GM23338 (cell line): Measurements from ENCODE around the gene ARHGAP10. TPM values are rescaled to one million over a fixed set of nuclear protein-coding genes. Genes with fewer than 3 reads are reported as not detected.

Experiments used
- ATAC-seq: fragments of 200-7000 bp; cut with Tn5 transposase; 3 replicates; pipeline ENCODE4 v1.9.1; 2020
- DNase-seq: peaks from one replicate; pipeline ENCODE4 v3.0.0-alpha.2; 2015; ENCODE audit warnings: low spot score
- H2AFZ ChIP-seq: fragments of 200-600 bp; sonication (generic); 2 replicates; pipeline ENCODE4 v1.8.0; 2016; ENCODE audit warnings: antibody characterized with exemption, mild to moderate bottlenecking, moderate library complexity
- H3F3A ChIP-seq: fragments of 200-600 bp; sonication (generic); replicated peaks from 2 replicates; pipeline ENCODE4 v1.8.0; 2017; ENCODE audit warnings: antibody characterized with exemption, mixed run types, low read depth
- H3K27ac ChIP-seq: fragments of 200-600 bp; sonication (generic); 2 replicates; pipeline ENCODE4 v1.6.1; 2016; ENCODE audit warnings: low read depth
- H3K27me3 ChIP-seq: fragments of 200-600 bp; sonication (generic); 2 replicates; pipeline ENCODE4 v1.8.0; 2016; ENCODE audit warnings: mild to moderate bottlenecking, mixed run types, moderate library complexity; ENCODE audit not compliant: insufficient read depth
- H3K36me3 ChIP-seq: fragments of 200-600 bp; sonication (generic); 2 replicates; pipeline ENCODE4 v1.8.0; 2016; ENCODE audit warnings: mild to moderate bottlenecking; ENCODE audit not compliant: insufficient read depth
- H3K4me1 ChIP-seq: fragments of 200-600 bp; sonication (generic); 2 replicates; pipeline ENCODE4 v1.8.0; 2016; ENCODE audit warnings: mild to moderate bottlenecking, moderate library complexity; ENCODE audit not compliant: insufficient read depth
- H3K4me2 ChIP-seq: fragments of 200-600 bp; sonication (generic); 2 replicates; pipeline ENCODE4 v1.7.1; 2017; ENCODE audit warnings: mixed run types
- H3K4me3 ChIP-seq: fragments of 200-600 bp; sonication (generic); 2 replicates; pipeline ENCODE4 v1.6.1; 2016; ENCODE audit warnings: mixed run types
- H3K79me2 ChIP-seq: fragments of 200-600 bp; sonication (generic); replicated peaks from 2 replicates; pipeline ENCODE4 v1.8.0; 2017; ENCODE audit warnings: mild to moderate bottlenecking; ENCODE audit not compliant: insufficient read depth
- H3K9me2 ChIP-seq: fragments of 200-600 bp; sonication (generic); 2 replicates; pipeline ENCODE4 v1.8.0; 2017; ENCODE audit not compliant: insufficient read depth
- H4K20me1 ChIP-seq: fragments of 200-600 bp; sonication (generic); replicated peaks from 2 replicates; pipeline ENCODE4 v1.8.0; 2017; ENCODE audit warnings: mild to moderate bottlenecking; ENCODE audit not compliant: insufficient read depth
- H3K27ac Mint-ChIP-seq: 2 replicates; pipeline ENCODE4 v1.8.0; 2020; ENCODE audit warnings: inconsistent platforms, mild to moderate bottlenecking, moderate library complexity, mixed read lengths
- H3K27me3 Mint-ChIP-seq: 3 replicates; pipeline ENCODE4 v1.8.0; 2022; ENCODE audit warnings: low read depth, mild to moderate bottlenecking, moderate library complexity, mixed read lengths, inconsistent platforms; ENCODE audit not compliant: insufficient read depth, poor library complexity
- H3K36me3 Mint-ChIP-seq: 3 replicates; pipeline ENCODE4 v1.8.0; 2021; ENCODE audit warnings: low read depth, mild to moderate bottlenecking, inconsistent platforms, moderate library complexity, mixed read lengths
- H3K4me1 Mint-ChIP-seq: 3 replicates; pipeline ENCODE4 v1.8.0; 2020; ENCODE audit warnings: mild to moderate bottlenecking, inconsistent platforms, mixed read lengths
- H3K4me3 Mint-ChIP-seq: 3 replicates; pipeline ENCODE4 v1.8.0; 2021; ENCODE audit warnings: moderate library complexity, mild to moderate bottlenecking, inconsistent platforms, mixed read lengths
- H3K9me3 Mint-ChIP-seq: 3 replicates; pipeline ENCODE4 v1.8.0; 2020; ENCODE audit warnings: moderate library complexity, mild to moderate bottlenecking, inconsistent platforms, mixed read lengths
- EZH2 ChIP-seq: fragments of 200-600 bp; sonication (generic); IDR thresholded peaks from one replicate; pipeline ENCODE4 v1.8.0; 2017; ENCODE audit warnings: antibody characterized with exemption, mild to moderate bottlenecking, low read depth; ENCODE audit not compliant: unreplicated experiment
- JUNB ChIP-seq: IDR thresholded peaks from one replicate; pipeline ENCODE4 v1.6.1; 2016; ENCODE audit warnings: antibody characterized with exemption; ENCODE audit not compliant: unreplicated experiment
- NANOG ChIP-seq: IDR thresholded peaks from 2 replicates; pipeline ENCODE4 v1.6.1; 2016; ENCODE audit warnings: antibody characterized with exemption, borderline replicate concordance
- POLR2AphosphoS5 ChIP-seq: IDR thresholded peaks from 2 replicates; pipeline ENCODE4 v1.6.1; 2016; ENCODE audit warnings: antibody characterized with exemption, low read depth
- STAT1 ChIP-seq: IDR thresholded peaks from one replicate; pipeline ENCODE4 v1.6.1; 2016; ENCODE audit warnings: antibody characterized with exemption; ENCODE audit not compliant: unreplicated experiment
- ZNF331 ChIP-seq: fragments of 250-450 bp; sonication (Bioruptor Pico); IDR thresholded peaks from 2 replicates; pipeline ENCODE4 v1.5.0; 2020; ENCODE audit warnings: low read depth, mild to moderate bottlenecking, moderate library complexity
- polyA plus RNA-seq: library from polyadenylated mRNA; unstranded; fragments of >200 nt; fragmentation: Nextera tagmentation; extraction: Ambion mirVana; gene quantifications from 2 replicates; pipeline ENCODE4 v1.2.1, GENCODE V29; 2016
- total RNA-seq: library from RNA; depleted of rRNA; stranded (reverse); fragments of >200 nt; shearing (Covaris generic); gene quantifications from 2 replicates; pipeline ENCODE4 v1.2.3, GENCODE V29; 2014
- TF ChIP-seq, protein P1 (sequence below), 2 experiments: fragments of 200-600 bp in 1 of 2; sonication (generic) in 1 of 2; conservative IDR thresholded peaks; 2 replicates each; pipeline versions ENCODE4 v1.5.1 to v1.6.1; 2016 to 2017; ENCODE audit warnings: antibody characterized with exemption in 2 of 2, low read depth in 2 of 2, mild to moderate bottlenecking in 2 of 2, moderate library complexity in 1 of 2
- TF ChIP-seq, protein P2 (sequence below): fragments of 250-450 bp; sonication (Bioruptor Pico); IDR thresholded peaks from 2 replicates; pipeline ENCODE4 v1.5.0; 2020; ENCODE audit warnings: mild to moderate bottlenecking, moderate library complexity
- TF ChIP-seq, protein P3 (sequence below): IDR thresholded peaks from one replicate; pipeline ENCODE4 v1.6.1; 2018; ENCODE audit warnings: antibody characterized with exemption; ENCODE audit not compliant: unreplicated experiment

ARHGAP10 gene
- total and polyA plus RNA-seq, 2 experiments from 2014 or later: 5.1 to 6.3 TPM

DNA sequence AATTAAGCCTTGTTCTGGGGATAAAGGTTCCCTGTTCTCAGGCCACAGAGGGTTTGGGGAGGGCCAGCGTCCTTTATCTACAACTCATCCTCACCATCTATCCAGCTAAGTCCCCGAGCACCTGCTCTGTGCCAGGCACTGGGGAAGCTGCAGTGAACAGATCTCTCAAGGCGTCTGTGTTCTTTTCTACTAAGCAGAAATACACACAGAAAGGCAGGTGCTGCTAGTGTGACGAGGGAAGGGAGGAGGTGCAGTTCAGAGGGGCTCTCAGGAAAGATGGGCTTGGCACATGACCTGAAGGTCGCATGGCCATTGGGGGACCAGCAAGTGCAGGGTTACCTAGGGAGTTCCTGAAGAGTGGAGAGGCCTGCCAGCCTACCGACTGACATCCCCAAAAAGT, 358.1 kb downstream of the ARHGAP10 start (continued):
- TF ChIP-seq, protein P1, sequence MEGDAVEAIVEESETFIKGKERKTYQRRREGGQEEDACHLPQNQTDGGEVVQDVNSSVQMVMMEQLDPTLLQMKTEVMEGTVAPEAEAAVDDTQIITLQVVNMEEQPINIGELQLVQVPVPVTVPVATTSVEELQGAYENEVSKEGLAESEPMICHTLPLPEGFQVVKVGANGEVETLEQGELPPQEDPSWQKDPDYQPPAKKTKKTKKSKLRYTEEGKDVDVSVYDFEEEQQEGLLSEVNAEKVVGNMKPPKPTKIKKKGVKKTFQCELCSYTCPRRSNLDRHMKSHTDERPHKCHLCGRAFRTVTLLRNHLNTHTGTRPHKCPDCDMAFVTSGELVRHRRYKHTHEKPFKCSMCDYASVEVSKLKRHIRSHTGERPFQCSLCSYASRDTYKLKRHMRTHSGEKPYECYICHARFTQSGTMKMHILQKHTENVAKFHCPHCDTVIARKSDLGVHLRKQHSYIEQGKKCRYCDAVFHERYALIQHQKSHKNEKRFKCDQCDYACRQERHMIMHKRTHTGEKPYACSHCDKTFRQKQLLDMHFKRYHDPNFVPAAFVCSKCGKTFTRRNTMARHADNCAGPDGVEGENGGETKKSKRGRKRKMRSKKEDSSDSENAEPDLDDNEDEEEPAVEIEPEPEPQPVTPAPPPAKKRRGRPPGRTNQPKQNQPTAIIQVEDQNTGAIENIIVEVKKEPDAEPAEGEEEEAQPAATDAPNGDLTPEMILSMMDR (conservative IDR thresholded peaks at IDR 0.05; ENCODE audit: low read depth in 2 of 2): no peak
- no peak for TF ChIP-seq JUNB
- TF ChIP-seq EZH2: no peak
- TF ChIP-seq NANOG: no peak

GRCh38 chr4:148090503-148091476, 358.9 kb downstream of the ARHGAP10 start:
- H3K4me1 ChIP-seq: no peaks in the 10 kb centered on the region
- ATAC-seq: no peak
- TF ChIP-seq POLR2AphosphoS5 (no peak), STAT1 (no peak), JUNB (no peak), ZNF331 (no peak)
- TF ChIP-seq, protein P1 (conservative IDR thresholded peaks at IDR 0.05; ENCODE audit: low read depth in 2 of 2): no peak
- TF ChIP-seq, protein P2, sequence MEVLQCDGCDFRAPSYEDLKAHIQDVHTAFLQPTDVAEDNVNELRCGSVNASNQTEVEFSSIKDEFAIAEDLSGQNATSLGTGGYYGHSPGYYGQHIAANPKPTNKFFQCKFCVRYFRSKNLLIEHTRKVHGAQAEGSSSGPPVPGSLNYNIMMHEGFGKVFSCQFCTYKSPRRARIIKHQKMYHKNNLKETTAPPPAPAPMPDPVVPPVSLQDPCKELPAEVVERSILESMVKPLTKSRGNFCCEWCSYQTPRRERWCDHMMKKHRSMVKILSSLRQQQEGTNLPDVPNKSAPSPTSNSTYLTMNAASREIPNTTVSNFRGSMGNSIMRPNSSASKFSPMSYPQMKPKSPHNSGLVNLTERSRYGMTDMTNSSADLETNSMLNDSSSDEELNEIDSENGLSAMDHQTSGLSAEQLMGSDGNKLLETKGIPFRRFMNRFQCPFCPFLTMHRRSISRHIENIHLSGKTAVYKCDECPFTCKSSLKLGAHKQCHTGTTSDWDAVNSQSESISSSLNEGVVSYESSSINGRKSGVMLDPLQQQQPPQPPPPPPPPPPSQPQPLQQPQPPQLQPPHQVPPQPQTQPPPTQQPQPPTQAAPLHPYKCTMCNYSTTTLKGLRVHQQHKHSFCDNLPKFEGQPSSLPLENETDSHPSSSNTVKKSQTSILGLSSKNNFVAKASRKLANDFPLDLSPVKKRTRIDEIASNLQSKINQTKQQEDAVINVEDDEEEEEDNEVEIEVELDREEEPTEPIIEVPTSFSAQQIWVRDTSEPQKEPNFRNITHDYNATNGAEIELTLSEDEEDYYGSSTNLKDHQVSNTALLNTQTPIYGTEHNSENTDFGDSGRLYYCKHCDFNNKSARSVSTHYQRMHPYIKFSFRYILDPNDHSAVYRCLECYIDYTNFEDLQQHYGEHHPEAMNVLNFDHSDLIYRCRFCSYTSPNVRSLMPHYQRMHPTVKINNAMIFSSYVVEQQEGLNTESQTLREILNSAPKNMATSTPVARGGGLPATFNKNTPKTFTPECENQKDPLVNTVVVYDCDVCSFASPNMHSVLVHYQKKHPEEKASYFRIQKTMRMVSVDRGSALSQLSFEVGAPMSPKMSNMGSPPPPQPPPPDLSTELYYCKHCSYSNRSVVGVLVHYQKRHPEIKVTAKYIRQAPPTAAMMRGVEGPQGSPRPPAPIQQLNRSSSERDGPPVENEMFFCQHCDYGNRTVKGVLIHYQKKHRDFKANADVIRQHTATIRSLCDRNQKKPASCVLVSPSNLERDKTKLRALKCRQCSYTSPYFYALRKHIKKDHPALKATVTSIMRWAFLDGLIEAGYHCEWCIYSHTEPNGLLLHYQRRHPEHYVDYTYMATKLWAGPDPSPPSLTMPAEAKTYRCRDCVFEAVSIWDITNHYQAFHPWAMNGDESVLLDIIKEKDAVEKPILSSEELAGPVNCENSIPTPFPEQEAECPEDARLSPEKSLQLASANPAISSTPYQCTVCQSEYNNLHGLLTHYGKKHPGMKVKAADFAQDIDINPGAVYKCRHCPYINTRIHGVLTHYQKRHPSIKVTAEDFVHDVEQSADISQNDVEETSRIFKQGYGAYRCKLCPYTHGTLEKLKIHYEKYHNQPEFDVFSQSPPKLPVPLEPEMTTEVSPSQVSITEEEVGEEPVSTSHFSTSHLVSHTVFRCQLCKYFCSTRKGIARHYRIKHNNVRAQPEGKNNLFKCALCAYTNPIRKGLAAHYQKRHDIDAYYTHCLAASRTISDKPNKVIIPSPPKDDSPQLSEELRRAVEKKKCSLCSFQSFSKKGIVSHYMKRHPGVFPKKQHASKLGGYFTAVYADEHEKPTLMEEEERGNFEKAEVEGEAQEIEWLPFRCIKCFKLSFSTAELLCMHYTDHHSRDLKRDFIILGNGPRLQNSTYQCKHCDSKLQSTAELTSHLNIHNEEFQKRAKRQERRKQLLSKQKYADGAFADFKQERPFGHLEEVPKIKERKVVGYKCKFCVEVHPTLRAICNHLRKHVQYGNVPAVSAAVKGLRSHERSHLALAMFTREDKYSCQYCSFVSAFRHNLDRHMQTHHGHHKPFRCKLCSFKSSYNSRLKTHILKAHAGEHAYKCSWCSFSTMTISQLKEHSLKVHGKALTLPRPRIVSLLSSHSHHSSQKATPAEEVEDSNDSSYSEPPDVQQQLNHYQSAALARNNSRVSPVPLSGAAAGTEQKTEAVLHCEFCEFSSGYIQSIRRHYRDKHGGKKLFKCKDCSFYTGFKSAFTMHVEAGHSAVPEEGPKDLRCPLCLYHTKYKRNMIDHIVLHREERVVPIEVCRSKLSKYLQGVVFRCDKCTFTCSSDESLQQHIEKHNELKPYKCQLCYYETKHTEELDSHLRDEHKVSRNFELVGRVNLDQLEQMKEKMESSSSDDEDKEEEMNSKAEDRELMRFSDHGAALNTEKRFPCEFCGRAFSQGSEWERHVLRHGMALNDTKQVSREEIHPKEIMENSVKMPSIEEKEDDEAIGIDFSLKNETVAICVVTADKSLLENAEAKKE: no peak
- TF ChIP-seq, protein P3, sequence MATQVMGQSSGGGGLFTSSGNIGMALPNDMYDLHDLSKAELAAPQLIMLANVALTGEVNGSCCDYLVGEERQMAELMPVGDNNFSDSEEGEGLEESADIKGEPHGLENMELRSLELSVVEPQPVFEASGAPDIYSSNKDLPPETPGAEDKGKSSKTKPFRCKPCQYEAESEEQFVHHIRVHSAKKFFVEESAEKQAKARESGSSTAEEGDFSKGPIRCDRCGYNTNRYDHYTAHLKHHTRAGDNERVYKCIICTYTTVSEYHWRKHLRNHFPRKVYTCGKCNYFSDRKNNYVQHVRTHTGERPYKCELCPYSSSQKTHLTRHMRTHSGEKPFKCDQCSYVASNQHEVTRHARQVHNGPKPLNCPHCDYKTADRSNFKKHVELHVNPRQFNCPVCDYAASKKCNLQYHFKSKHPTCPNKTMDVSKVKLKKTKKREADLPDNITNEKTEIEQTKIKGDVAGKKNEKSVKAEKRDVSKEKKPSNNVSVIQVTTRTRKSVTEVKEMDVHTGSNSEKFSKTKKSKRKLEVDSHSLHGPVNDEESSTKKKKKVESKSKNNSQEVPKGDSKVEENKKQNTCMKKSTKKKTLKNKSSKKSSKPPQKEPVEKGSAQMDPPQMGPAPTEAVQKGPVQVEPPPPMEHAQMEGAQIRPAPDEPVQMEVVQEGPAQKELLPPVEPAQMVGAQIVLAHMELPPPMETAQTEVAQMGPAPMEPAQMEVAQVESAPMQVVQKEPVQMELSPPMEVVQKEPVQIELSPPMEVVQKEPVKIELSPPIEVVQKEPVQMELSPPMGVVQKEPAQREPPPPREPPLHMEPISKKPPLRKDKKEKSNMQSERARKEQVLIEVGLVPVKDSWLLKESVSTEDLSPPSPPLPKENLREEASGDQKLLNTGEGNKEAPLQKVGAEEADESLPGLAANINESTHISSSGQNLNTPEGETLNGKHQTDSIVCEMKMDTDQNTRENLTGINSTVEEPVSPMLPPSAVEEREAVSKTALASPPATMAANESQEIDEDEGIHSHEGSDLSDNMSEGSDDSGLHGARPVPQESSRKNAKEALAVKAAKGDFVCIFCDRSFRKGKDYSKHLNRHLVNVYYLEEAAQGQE: no peak

More at GRCh38 chr4:148090503-148091476, 358.9 kb downstream of the ARHGAP10 start:
- no peak overlapping the region for H3K4me3 Mint-ChIP-seq
- H3K27ac ChIP-seq: no peak overlapping the region
- H2AFZ ChIP-seq: no peak overlapping the region
- H3K27me3 ChIP-seq: no peaks in the 10 kb centered on the region
- no peaks in the 10 kb centered on the region; the same call in 2 of the 3 replicates for H3K9me3 Mint-ChIP-seq
- peaks cover 4% of the 10 kb centered on the region; the same call in 1 of the 3 replicates for H3K4me1 Mint-ChIP-seq
- H3K9me2 ChIP-seq: 0 out of 2 replicates have a peak, but pooled peaks cover 3% of the 10 kb centered on the region
- H3F3A ChIP-seq: no peaks in the 10 kb centered on the region
- no peak overlapping the region for H3K4me2 ChIP-seq
- DNase-seq: no peak
- H3K27ac Mint-ChIP-seq: no peak overlapping the region
- H3K36me3 ChIP-seq: no peaks in the 10 kb centered on the region
- H3K79me2 ChIP-seq: no peaks in the 10 kb centered on the region
- no peak overlapping the region for H3K4me3 ChIP-seq
- no peaks in the 10 kb centered on the region for H4K20me1 ChIP-seq
- no peaks in the 10 kb centered on the region for H3K36me3 Mint-ChIP-seq
- H3K27me3 Mint-ChIP-seq: peaks cover 3% of the 10 kb centered on the region
